GM23248 (cell line): Measurements from ENCODE around the gene CTIF.

ENCODE experiments used
- EZH2 ChIP-seq: fragments of 200-600 bp; sonication (generic); IDR thresholded peaks from 2 replicates; pipeline ENCODE4 v1.6.1; 2018; ENCODE audit warnings: antibody characterized with exemption, mild to moderate bottlenecking; ENCODE audit not compliant: insufficient read depth, poor library complexity, severe bottlenecking
- EZH2phosphoT487 ChIP-seq: fragments of 200-600 bp; sonication (generic); IDR thresholded peaks from 2 replicates; pipeline ENCODE4 v1.6.1; 2018; ENCODE audit warnings: antibody characterized with exemption, moderate library complexity, mild to moderate bottlenecking, low read depth; ENCODE audit not compliant: insufficient read depth

- TF ChIP-seq EZH2 (no peak), EZH2phosphoT487 (no peak)
These were observed 75.0 kb downstream of the CTIF start for GRCh38 chr18:48613589-48614404.
